ENCODE results near the gene GBX2.

DNA sequence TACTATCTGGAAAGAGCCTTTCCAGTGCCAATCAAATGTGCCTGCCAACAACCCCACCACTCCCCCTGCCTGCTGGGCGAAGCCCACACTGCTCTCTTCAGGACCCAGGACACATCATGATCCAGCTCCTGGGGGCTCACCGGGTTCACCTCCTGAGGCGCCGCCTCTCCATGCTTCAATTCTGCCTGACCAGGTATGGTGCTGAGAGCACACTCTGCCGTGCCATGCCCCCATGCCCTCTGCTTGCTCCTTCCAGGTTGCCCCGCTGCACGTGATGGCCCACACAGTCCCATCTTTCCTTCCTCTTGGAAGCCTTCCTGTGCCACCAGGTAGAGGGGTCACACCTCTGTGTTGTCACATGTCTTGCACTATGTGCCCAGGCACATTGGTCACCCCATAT lies 48.5 kb upstream of the GBX2 start:
- TF ChIP-seq TP53 (CRISPR knock-in tag; conservative IDR thresholded peaks at IDR 0.05) (no peak), GTF3A (CRISPR knock-in tag; conservative IDR thresholded peaks at IDR 0.05) (no peak), SIN3A (IDR thresholded peaks at IDR 0.05; ENCODE audit: borderline replicate concordance, low read depth, low read length) (no peak), EZH2 (conservative IDR thresholded peaks at IDR 0.05; ENCODE audit: low read depth, low read length) (no peak), RAD21 (CRISPR knock-in tag; IDR thresholded peaks at IDR 0.05) (no peak), TARDBP (CRISPR knock-in tag; IDR thresholded peaks at IDR 0.05) (no peak)
- TF ChIP-seq, protein P1, sequence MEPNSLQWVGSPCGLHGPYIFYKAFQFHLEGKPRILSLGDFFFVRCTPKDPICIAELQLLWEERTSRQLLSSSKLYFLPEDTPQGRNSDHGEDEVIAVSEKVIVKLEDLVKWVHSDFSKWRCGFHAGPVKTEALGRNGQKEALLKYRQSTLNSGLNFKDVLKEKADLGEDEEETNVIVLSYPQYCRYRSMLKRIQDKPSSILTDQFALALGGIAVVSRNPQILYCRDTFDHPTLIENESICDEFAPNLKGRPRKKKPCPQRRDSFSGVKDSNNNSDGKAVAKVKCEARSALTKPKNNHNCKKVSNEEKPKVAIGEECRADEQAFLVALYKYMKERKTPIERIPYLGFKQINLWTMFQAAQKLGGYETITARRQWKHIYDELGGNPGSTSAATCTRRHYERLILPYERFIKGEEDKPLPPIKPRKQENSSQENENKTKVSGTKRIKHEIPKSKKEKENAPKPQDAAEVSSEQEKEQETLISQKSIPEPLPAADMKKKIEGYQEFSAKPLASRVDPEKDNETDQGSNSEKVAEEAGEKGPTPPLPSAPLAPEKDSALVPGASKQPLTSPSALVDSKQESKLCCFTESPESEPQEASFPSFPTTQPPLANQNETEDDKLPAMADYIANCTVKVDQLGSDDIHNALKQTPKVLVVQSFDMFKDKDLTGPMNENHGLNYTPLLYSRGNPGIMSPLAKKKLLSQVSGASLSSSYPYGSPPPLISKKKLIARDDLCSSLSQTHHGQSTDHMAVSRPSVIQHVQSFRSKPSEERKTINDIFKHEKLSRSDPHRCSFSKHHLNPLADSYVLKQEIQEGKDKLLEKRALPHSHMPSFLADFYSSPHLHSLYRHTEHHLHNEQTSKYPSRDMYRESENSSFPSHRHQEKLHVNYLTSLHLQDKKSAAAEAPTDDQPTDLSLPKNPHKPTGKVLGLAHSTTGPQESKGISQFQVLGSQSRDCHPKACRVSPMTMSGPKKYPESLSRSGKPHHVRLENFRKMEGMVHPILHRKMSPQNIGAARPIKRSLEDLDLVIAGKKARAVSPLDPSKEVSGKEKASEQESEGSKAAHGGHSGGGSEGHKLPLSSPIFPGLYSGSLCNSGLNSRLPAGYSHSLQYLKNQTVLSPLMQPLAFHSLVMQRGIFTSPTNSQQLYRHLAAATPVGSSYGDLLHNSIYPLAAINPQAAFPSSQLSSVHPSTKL (CRISPR knock-in tag; IDR thresholded peaks at IDR 0.05), result no peak
- TF ChIP-seq, protein P2, sequence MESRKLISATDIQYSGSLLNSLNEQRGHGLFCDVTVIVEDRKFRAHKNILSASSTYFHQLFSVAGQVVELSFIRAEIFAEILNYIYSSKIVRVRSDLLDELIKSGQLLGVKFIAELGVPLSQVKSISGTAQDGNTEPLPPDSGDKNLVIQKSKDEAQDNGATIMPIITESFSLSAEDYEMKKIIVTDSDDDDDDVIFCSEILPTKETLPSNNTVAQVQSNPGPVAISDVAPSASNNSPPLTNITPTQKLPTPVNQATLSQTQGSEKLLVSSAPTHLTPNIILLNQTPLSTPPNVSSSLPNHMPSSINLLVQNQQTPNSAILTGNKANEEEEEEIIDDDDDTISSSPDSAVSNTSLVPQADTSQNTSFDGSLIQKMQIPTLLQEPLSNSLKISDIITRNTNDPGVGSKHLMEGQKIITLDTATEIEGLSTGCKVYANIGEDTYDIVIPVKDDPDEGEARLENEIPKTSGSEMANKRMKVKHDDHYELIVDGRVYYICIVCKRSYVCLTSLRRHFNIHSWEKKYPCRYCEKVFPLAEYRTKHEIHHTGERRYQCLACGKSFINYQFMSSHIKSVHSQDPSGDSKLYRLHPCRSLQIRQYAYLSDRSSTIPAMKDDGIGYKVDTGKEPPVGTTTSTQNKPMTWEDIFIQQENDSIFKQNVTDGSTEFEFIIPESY (CRISPR knock-in tag; IDR thresholded peaks at IDR 0.05), result no peak
